Posterior vena cava (tissue), 2 donors: ENCODE measurements around the gene BMPR1A. TPM values are rescaled to one million over a fixed set of nuclear protein-coding genes. Genes with fewer than 3 reads are reported as not detected.

ENCODE experiments used
- DNase-seq: peaks from one replicate; pipeline ENCODE4 v3.0.0-alpha.2; 2020; ENCODE audit warnings: low spot score
- intact Hi-C, 2 donors: fragments of 100-400 bp; cut with DNase I; formaldehyde crosslinking; loops; one replicate each; pipeline versions ENCODE4 v1.14.1 to v1.14.2; 2022 to 2023
- long read RNA-seq, 2 donors: library from polyadenylated mRNA; unstranded; transcript quantifications; one replicate each; pipeline ENCODE4 v2.0.0, GENCODE V29; 2020 to 2021
- total RNA-seq, 2 donors: library from RNA; stranded (reverse); fragmentation: NEBNext Ultra II Directional; extraction: Animal tissue kit (Norgen Biotek cat#: 25700); gene quantifications; one replicate each; pipeline ENCODE4 v1.2.1, GENCODE V29; 2021
- donor health status: DM: yes; HTN: yes; CAD: no.
- donor health status: DM: yes; HTN: yes; CAD: no.

The BMPR1A gene
- total RNA-seq = 10 to 100 TPM; 68.0 to 75.8 TPM
- long read RNA-seq, donor 1, full-length matches to known transcripts = 7 of 20 reads
- long read RNA-seq, donor 1, partial matches to known transcripts = 4 of 20 reads
- long read RNA-seq, donor 1, other reads (novel, unspliced or antisense) = 9 of 20 reads
- long read RNA-seq, donor 2, full-length matches to known transcripts = 5 of 11 reads
- long read RNA-seq, donor 2, partial matches to known transcripts = 2 of 11 reads
- long read RNA-seq, donor 2, other reads (novel, unspliced or antisense) = 4 of 11 reads

GRCh38 chr10:86756511-86757112 is at the start of gene BMPR1A:
Gene BMPR1A (plus strand): TSS chr10:86756619. CDS start chr10:86876019, 119,400 bp downstream.
- peak; percentile 95 for DNase-seq
- intact Hi-C loops = loop anchor here in 1 of 2 donors (5.0 kb wide), 1 partner anchor 44 kb away; no protein-coding TSS in a partner anchor

DNA sequence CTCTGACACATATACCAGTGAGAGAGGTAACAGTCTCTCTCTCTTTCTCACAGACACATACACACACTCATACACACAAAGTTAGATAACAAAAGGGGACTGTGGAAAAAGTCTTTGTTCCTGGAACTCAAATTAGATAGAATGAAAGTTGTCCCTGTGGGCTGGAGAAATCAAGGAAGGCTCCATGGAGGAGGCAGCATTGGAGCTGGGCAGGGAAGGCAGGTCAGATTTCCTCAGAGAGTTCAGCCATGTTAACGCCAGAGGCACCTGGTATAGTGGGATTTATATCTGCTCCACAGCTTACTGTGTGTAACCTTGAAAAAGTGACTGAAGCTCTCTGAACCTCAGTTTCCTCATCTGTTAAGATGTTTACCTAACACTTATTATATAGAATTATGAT is 49.4 kb upstream of the BMPR1A start:
- intact Hi-C loops = loop anchor here in 1 of 2 donors (5.0 kb wide), 1 partner anchor 180 kb away; no protein-coding TSS in a partner anchor
- DNase-seq = peak; percentile 3

- DNase-seq = peak; percentile 71
- intact Hi-C loops = loop anchor here in 1 of 2 donors (5.0 kb wide), 1 partner anchor 180 kb away; no protein-coding TSS in a partner anchor
Measured at GRCh38 chr10:86707505-86707904, 48.9 kb upstream of the BMPR1A start.

DNA sequence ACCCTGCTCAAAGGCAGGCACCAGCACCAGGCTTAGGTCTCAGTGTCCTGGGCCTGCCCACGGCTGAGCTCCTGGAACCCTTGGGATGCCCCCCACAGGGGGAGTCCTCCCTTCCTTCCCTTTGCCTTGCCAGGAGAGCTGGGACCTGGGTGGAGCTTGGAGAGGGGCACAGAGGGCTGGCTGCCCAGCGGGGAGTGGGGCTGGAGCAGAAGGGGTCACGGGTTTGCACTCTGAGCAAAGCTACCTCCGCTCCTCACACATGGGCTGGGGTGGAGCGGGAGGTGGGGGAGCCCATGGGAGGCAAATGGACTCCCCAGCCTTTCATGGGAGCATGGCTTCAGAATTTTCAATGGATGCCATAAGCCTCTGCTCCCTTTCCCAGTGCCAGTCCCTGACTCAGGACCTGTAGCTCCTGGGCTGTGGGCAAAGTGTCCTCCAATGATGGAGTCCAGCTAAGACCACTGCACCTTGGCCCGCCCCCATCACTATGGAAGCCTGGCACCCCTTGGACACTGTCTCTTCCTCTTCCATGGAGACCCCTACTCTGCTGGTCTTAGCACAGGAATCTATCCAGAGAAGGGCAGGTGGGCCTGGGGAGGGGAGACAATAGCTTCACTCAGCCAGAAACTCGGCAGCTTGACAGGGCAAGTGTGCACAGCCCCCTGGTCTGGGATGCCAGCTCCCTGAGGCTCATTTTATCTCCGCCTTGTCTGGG is 48.2 kb upstream of the BMPR1A start:
- intact Hi-C loops = loop anchor here in 1 of 2 donors (5.0 kb wide), 1 partner anchor 179 kb away; no protein-coding TSS in a partner anchor
- peak; percentile 60 for DNase-seq

- intact Hi-C loops = loop anchor here in 1 of 2 donors (5.0 kb wide), 1 partner anchor 178 kb away; no protein-coding TSS in a partner anchor
- peak; percentile 61 for DNase-seq
Measured at GRCh38 chr10:86708783-86709380, 47.5 kb upstream of the BMPR1A start.

DNA sequence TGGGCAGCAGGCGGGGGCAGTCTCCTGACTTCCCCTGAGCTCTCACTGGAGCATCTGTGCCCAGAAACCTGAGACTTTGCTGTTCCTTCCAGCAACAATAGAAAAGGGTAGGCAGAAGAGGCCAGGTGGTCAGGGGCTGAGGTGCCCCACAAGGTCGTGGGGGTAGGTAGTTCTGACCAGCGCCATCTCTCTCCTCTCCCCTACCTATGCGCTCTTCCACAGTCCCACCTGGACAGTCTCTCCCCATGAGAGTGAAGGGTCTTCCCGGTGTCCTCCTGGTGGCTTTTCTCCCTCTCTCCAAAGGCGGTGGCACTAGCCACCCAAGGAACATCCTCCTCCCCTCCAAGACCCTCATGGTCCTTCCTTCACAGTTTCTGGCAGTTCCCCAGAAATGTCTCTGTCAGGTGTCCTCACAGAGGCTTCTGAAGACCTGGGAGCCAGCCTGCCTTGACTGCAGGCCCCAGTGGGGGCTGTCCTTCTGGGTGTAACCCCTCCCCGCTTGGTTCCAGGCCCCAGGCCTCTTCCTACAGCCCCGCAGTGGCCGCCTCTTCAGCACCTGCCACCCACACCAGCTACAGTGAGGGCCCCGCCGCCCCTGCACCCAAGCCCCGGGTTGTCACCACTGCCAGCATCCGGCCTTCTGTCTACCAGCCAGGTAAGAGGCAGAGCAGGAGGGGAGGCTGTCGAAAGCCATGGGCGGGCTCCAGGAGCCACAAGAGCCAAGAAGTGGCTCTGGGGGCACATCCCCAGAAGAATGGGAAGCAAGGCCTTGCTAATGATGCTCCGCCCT is 46.8 kb upstream of the BMPR1A start:
- peak; percentile 79 for DNase-seq

DNA sequence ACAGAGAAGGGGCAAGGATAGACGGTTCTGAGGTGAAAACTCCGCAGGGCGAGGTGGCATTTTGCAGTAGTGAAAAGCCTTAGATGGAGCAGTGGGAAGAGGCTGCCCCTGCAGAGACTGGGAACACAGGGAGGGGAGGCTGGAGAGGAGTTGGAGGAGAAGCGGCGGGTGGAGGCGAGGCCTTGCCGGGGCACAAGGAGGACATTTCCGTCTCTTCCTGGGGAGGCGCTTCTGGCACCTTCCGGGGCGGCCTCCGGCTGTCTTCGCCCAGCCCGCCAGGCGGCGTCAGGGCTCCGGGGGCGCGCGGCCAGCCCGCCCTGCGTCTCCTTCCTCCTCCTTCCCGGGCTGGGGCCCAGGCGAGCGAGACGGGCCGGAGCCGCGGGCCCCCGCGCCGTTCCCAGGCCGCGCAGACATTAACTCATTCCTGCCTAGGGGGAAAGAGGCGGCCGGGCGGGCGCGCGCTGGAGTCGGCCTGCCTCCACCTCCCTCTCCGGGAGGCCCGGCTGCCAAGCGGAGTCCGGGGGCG is 45.4 kb upstream of the BMPR1A start:
- intact Hi-C loops = loop anchor here in 1 of 2 donors (5.0 kb wide), 2 partner anchors 46 to 191 kb away; partner anchors contain the start of gene BMPR1A
- DNase-seq = peak; percentile 96

More for the DNA sequence above, 46.8 kb upstream of the BMPR1A start:
- intact Hi-C loops = loop anchor here in 1 of 2 donors (5.0 kb wide), 3 partner anchors 48 to 193 kb away; partner anchors contain the start of gene BMPR1A

DNA sequence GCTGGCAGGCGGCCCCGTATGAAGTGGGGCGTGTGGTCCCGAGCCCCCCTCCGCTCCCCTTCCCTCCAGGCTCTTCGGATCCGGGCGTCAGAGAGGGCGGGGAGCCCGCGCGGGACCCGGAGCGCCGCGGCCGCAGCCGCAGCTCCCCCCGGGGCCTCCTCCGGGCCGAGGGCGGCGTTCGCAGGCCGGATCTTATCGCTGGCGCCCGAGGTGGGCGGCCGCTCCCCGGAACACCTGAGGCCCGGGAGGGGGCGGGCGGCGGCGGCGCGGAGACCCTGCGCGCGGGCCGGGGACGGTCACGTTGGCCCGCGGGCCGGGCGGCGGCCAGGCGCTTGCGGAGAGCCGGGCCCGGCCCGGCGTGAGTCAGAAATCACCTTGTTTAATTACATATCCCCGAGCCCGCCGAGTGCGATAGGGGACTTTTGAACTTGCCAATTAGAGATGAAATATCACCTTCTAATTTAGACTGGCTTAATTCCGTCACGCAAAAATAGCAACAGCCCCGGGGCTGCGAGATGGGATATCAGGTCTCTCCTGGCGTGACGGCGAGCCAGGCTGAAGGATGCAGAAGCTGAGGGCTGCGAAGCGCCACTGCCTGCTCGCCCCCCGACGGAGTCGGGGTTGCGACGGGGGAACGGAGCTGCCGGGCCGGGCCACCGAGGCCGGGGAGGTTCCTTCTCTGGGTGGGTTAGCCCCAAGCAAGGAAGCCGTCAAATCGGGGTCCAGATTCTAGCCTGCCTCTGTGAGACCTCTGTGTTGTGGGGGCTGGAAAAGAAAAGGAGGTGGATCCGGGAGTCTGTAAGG is 44.7 kb upstream of the BMPR1A start:
- peak; percentile 80 for DNase-seq
- intact Hi-C loops = loop anchor here in 1 of 2 donors (5.0 kb wide), 2 partner anchors 46 to 191 kb away; partner anchors contain the start of gene BMPR1A

- no peak for DNase-seq
- intact Hi-C loops = loop anchor here in 1 of 2 donors (5.0 kb wide), 2 partner anchors 45 to 190 kb away; partner anchors contain the start of gene BMPR1A
Measured at GRCh38 chr10:86712317-86712707, 44.1 kb upstream of the BMPR1A start.

DNA sequence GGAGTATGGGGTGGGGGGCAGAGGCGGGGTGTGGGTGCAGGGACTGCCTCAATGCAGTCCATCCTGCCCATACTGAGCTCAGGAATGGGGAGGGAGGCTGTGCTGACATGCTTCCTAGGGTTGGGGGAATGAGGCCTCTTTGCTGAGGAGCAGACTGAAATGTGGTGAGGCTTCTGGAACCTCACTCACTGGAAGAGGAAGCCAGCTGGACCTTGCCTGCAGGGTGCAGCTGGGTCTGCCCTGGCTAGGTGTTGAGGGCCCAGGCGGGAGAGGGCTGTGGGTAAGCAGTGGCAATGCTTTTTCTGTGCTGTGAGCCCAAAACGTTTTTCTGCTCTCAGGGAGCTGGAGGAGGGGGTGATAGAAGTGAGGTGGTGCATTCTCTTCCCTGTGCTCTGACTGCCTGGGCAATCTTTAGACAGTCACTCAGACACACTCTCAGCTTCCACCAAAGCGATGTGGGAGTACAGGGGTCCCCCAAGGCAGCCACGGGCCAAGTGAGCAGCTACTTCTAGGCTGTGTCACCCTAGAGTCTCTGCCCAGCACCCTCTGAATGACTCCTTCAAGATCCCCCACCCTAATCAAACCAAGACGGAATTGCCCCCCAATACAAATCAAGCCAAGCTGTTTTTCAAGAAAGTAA is 41.1 kb upstream of the BMPR1A start:
- DNase-seq = no peak
- intact Hi-C loops = no loop called here

DNA sequence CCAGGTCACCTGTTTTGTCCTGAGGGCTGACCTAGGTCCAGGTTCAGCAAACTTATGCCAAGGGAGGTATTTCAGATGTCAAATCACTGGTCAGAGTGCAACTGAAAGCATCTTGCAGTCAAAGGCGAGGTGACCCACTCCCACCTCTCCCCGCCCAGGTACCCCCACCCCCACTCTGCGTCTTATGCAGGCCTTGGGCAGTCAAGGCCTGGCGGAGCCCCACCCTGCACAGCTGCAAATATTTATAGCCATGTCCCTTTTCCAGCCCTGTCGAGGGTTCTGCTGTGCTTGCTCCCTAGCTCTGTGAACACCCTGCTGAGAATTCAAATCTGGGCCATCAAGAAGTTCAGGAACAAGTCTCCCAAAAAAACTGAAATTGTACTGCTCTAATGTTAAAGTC is 40.6 kb upstream of the BMPR1A start:
- intact Hi-C loops = no loop called here
- DNase-seq = peak; percentile 19

GRCh38 chr10:86716466-86716865 is 40.0 kb upstream of the BMPR1A start:
- intact Hi-C loops = no loop called here
- peak; percentile 77 for DNase-seq

DNA sequence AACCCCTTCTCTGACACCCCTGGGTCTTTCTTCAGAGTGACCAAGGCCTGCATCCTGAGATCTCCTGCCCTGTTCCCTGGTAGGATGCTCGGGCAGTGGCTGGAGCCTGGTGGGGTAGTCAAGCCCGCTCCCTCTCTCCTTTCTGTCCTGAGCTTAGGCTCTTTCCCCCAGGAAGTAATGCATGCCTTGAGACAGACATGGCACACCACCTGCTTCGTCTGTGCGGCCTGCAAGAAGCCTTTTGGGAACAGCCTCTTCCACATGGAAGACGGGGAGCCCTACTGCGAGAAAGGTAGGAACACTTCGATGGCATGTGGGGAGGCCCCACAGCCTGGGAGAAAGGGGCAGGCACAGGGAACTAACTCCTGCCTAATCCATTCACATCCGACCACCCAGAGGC is 37.9 kb upstream of the BMPR1A start:
- peak; percentile 31 for DNase-seq
- intact Hi-C loops = no loop called here

DNA sequence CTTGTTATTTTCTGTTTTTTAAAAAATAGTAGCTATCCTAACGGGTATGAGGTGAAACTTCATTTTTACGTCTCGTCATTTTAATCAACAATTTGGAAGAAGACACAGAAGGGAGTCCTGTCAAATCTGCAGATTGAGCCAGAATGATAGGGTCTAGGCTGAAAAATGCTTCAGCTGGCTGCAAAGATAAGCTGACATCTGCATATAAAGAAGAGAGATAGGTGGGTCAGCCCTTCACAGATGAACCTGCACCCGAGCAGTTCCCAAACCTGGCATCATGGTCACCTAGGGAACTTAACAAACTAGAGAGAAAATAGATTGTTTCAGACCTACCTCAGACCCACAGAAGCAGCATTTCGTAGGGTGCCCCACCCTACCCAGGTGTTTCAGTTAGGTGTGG is 35.2 kb upstream of the BMPR1A start:
- DNase-seq = no peak
- intact Hi-C loops = no loop called here

DNA sequence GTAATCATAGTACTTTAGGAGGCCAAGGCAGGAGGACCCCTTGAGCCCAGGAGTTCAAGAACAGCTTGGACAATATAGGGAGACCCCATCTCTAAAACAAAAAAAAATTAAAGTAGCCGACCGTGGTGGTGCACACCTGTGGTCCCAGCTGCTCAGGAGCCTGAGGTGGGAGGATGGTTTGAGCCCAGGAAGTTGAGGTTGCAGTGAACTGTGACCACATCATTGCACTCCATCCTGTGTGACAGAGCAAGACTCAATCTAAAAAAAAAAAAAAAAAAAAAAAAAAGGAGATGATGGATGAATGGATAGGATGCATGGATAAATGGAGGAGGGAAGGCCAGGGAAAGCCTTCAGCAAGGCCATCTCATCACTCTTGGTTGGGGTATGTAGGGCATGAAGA is 33.4 kb upstream of the BMPR1A start:
- intact Hi-C loops = no loop called here
- no peak for DNase-seq

GRCh38 chr10:86724445-86724844 is 32.0 kb upstream of the BMPR1A start:
- DNase-seq = no peak
- intact Hi-C loops = no loop called here
